MM.1S (cell line): ENCODE results near the gene FAM240A.
A peak's percentile ranks its signal among the peaks of the same experiment; 100 is the strongest.

Experiments used
- CTCF ChIP-seq: fragments of 300-600 bp; sonication (generic); IDR thresholded peaks from 2 replicates; pipeline ENCODE4 v1.5.1; 2016; ENCODE audit warnings: antibody characterized with exemption, low read length, mixed read lengths
- EZH2 ChIP-seq: fragments of 300-600 bp; sonication (generic); optimal IDR thresholded peaks from 2 replicates; pipeline ENCODE3; 2017; ENCODE audit warnings: low read depth, mild to moderate bottlenecking, antibody characterized with exemption, low read length, mixed read lengths
- EZH2phosphoT487 ChIP-seq: fragments of 300-600 bp; sonication (generic); IDR thresholded peaks from 2 replicates; pipeline ENCODE4 v1.6.1; 2018; ENCODE audit warnings: antibody characterized with exemption, low read length

DNA sequence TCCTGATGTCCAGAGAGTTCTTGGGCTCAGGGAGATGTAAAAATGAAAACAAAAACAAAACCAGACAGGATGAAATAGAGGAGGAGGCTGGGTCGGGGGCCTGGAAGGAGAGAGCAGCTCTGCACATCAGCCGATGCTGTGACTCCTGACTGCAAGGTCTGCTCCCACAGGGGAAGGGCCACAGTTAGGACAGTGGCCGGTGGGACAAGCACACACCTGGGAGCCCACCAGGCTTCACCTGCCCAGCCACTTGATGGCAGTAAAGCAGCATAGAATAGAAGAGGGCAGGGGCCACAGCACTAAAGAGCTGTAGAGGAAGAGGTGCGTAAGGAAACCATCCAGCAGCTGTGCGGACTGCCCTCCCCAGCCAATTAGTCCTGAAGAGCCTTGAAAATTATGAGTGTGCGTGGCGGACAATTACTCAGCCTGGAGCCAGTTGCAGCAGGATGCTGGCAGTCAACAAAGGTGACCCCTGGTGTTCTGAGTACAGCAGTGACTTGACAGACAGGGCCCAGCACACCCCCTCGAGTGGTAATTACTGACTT lies 51.3 kb downstream of the FAM240A start:
- TF ChIP-seq CTCF (peak; percentile 21), EZH2 (no peak), EZH2phosphoT487 (no peak)
